Non-pigmented ciliary epithelial cell (primary cell): ENCODE results near the gene TAS2R60.
"Not testable (repeated sequence)": the region's sequence is repeated elsewhere in the genome, so short reads cannot be mapped to it uniquely, and the experiment has no call there.

Experiments
- DNase-seq: peaks from one replicate; pipeline ENCODE4 v3.0.0-alpha.2; 2010; ENCODE audit warnings: low read depth

The TAS2R60 gene, protein sequence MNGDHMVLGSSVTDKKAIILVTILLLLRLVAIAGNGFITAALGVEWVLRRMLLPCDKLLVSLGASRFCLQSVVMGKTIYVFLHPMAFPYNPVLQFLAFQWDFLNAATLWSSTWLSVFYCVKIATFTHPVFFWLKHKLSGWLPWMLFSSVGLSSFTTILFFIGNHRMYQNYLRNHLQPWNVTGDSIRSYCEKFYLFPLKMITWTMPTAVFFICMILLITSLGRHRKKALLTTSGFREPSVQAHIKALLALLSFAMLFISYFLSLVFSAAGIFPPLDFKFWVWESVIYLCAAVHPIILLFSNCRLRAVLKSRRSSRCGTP

GRCh38 chr7:143443153-143443552, at the start of gene TAS2R60:
TAS2R60 (plus strand) TSS chr7:143443453; CDS start chr7:143443453, 0 bp downstream.
- no peak for DNase-seq

GRCh38 chr7:143394068-143394467, 49.2 kb upstream of the TAS2R60 start:
- DNase-seq, result no peak

DNA sequence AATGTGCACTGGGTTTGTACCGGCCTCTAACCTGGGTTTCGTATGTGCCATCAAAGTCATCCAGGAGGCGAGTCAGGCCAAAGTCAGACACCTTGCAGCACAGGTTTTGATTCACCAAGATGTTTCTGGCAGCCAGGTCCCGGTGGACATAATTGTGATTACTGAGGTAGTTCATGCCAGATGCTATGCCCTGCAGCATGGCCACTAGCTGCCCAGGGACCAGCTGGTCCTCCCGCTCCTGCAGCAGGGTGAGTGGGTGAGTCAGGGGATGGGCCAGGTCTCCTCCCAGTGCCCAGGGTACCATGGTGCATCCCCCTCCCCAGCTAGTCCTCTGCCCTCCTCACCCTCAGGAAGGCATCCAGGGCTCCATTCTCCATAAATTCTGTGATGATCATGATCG, 48.5 kb upstream of the TAS2R60 start:
- no peak for DNase-seq

DNA sequence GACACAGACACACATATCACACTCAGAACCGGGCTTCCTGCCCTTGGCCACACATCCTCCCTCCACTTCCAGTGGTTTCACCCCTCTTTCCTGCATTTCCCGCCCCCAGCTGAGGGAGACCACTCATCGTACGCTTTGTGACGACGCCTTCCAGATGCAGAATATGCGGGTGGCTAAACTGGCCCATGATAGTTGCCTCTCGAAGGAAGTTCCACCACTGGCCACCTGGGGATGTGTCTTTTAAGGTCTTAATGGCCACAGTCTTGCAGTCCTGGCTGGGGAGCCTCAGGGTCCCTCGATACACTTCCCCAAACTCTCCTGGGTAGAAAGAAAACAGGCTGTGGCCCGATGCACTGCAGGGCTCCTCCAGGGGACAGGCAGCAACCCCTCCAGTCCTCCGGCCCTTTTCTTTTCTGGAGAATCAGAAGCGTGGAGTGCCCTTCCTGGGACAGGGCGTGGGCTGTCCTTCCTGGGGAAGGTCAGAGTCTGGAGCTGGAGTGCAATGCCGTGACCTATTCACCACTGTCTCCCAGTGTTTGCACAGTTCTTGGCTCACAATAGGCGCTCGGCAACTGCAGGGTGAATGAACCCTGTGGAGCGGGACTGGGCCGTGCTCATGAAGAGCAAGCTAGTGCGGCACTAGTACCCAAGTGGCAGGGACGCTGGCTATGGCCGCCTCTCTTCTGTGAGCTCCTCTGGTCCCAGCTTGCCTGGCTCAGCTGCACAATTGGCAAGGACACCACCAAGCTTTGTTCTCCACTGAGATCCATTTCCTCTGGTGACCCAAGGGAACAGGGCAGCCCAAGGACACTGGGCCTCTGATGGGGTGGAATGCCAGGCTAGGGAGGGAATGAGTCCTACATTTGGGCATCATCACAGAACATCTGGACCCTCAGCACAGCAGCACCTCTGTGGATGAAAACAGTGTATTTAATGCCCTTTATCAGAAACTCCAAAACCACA, 47.8 kb upstream of the TAS2R60 start:
- DNase-seq, result no peak

GRCh38 chr7:143396182-143396581, 47.1 kb upstream of the TAS2R60 start:
- no peak for DNase-seq

DNA sequence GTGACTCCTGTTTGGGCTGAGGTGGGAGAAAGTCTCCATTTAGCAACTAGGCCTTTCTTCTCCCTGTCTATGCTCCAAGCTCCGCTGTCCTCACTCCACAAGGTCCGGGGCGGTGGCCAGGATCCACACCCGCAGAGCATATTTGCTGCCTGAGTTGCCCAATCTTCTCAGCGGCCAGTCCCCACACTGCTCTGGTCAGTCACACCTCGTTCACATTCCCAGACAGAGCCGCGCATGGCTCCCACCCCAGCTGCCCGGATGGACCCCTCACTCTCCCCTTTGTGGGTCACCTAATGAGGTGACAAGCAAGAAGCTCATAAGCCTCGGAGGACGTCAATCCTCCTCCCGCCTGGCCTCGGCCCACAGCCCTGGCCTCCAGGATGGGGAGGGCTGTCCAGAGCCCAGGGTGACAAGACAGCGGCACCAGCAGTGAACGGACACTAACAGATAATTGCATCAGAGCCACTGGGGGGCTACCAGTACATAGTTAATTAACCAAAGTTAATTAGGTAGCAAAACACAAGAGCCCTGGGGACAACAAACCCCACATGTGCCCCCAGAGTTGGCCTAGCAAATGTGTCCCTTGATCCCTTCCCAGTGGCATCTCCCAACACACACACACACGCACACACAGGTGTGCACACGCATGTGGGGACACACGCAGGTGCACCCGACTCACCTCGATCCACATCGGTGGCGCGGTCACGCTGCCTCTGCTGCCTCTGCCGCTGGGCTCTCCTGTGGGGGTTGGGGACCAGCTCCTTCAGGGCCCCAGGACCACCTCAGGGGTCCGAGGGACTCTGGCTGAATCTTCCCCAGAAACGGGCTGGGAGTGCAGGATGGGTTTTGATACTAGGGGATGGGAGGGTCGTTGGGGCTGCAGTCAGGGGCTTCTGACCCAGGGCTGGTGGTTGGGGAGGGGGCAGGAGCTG, 46.4 kb upstream of the TAS2R60 start:
- DNase-seq, result no peak

DNA sequence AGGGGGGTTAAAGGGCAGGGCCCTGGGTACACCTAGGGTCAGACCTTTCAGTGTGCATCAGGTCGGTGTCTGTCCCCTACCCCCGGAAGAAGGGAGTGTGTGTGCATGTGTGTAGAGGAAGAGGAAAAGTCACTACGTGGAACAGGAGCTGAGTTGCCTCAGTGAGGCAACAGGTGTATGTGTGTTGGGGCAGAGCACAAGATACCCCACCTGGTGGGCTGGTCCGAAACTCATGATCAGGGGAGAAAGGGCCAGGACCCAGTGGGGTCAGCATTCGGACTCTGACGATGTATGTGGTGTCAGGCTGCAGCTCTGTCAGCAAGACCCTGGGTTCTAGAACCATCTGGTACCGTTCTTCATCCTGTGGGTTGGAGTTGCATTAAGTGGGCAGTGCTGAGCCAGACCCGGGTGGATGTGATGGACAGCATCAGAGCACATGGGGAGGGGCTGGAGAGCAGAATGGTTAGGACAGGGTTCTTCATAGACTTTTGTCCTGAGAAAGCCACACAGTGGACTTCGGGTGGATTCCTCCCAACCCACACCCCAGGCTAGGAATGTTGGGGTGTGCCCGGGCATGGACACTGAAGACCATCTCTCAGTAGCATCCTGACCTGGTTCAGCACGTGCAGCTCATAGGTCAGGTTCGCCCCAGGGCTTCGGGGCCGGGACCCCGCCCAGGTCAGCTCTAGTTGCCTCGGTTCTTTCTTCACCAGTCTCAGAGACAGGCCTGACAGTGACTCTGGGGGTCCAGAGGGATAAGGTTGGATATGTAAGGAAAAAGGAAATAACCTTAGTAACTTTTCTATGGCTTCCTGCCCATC, 45.3 kb upstream of the TAS2R60 start:
- no peak for DNase-seq

DNA sequence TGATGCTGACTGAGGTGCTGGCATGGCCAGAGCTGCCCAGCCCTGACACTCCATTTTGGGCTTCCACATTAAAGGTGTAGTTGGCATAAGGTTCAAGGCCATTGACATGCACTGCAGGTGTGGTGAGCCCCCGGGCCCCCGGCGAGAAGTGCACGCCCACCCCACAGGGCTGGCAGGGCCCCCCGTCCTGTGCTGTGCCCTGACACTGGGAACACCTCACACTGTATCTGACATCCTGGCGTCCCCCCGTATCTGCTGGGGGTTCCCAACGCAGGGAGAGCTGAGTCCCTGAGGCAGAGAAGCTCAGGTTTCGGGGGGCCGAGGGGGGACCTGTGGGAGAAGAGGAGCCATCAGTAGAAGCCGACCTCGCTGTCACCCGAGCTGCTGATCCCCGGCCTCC, 44.6 kb upstream of the TAS2R60 start:
- no peak for DNase-seq

GRCh38 chr7:143399151-143399550, 44.1 kb upstream of the TAS2R60 start:
- DNase-seq, result no peak

DNA sequence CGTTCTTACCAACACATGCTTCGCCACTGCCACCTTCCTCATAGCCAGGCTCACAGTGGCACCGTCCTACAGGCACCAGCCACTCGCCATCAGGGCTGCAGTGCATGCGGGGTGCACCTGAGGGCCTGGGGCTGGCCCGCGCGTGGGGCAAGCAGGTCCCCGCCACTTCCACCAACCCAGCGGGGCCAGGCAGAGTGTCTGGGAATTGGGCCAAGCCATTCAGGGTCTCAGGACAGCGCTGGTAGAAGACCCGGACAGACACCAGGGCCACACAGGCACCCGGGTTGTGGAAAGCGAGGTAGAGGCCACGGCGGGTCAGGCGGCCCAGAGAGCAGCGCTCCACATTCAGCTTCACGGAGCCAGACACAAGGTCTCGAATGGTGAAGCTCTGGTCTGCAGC, 43.6 kb upstream of the TAS2R60 start:
- DNase-seq, result no peak

- DNase-seq, result no peak
Observed at GRCh38 chr7:143401265-143401664, 42.0 kb upstream of the TAS2R60 start.

DNA sequence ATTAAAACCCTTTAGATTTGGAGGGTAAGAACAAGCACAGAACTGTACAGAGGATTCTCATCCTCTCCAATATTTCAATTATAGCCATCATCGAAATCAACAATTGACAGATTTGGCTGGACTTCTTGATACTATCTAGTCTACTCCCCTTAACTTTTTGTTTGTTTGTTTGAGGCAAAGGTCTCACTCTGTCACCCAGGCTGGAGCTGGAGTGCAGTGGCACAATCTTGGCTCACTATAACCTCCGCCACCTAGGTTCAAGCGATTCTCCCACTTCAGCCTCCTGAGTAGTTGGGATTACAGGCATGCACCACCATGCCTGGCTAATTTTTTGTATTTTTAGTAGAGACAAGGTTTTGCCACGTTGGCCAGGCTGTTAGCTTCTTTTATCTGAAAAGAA, 41.0 kb upstream of the TAS2R60 start:
- DNase-seq, result not testable (repeated sequence)

DNA sequence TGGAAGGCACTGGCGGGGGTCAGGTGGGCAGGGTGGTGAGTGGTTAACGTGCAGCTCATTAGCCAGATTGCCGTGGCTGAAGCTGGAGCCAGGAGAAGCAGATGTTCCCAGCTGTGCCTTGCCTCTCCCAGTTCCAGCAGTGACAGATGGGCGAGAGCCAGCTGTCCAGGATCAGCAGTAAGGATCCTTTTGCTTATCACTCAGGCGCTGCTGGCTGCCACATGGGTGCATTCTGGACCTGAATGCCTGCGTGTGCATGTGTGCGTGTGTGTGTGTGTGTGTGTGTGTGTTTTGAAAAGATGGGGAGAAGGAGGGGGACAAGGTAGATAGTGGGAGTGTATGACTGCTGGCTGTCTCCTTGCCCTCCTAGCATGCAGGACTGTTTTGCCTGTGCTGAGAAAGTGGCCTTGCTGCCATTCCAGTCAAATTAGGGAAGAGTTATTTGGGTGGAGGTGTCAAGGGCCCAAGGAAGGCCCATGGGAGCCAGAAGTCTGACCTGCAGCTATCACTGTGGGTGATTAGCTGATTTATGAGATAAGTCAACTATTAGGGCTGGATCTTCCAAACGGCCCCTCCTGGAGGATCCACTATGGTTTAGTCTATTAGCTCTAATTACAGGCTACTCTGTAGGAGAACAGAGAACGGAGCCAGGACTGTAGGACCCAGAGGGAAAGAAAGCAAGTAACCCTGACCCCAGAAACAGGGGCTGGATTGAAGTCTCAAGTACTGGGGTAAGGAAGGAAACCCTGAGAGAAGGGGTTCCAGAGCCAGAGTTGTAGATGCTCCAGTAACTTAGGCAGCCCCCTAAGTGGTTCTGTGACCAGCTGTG, 37.9 kb upstream of the TAS2R60 start:
- no peak for DNase-seq

DNA sequence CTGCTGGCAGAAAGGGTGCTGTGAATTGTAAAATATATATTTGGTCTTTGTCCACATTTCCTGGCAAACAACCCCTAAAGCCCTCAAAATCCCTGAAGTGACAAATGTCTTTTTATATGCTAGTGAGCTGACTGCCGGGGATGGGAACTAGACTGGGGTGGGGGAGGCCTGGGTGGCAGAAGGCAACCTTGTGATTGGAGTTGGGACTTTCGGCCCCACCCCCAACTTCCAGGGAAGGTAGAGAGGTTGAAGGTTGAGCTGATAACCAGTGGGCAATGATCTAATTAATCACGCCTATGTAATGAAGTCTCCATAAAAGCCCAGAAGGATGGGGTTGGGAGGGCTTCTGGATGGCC, 37.3 kb upstream of the TAS2R60 start:
- no peak for DNase-seq

GRCh38 chr7:143407287-143408251, 35.7 kb upstream of the TAS2R60 start:
- DNase-seq, result no peak

DNA sequence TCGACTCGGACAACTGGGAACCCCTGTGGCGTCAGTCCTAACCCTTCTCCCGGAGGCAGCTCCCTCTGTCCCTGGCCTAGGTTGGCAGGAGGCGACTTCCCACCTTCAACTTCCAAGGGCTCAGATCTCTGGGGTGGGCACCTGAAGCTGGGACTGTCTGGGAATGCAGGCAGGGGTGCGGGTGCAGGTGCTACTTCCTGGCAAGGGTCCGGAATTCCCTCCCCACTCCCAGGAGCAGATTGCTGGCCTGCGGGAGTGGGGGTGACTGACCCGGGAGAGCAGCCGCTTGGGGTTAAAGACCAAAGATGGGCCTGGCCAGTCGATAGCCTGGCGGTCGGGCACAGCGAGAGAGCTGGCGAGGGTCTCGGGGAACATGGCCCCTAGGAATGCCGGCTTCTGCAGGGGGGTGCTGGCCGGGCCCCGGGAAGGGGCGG, 35.0 kb upstream of the TAS2R60 start:
- DNase-seq, result no peak

GRCh38 chr7:143408686-143409561, 34.3 kb upstream of the TAS2R60 start, which contains the start of gene EPHA1:
EPHA1 (minus strand) TSS chr7:143408856; CDS start chr7:143408805, 51 bp downstream.
- no peak for DNase-seq

GRCh38 chr7:143410521-143411004, 32.7 kb upstream of the TAS2R60 start:
- no peak for DNase-seq
